Peyer's patch (tissue), 4 donors: ENCODE data around the gene GABBR2. TPM values are rescaled to one million over a fixed set of nuclear protein-coding genes. Genes with fewer than 3 reads are reported as not detected.

Experiments used
- DNase-seq, 3 donors: peaks; one replicate each; pipeline ENCODE4 v3.0.0-alpha.2; 2017 to 2019
- H3K27ac ChIP-seq, 4 donors: fragments of 200-600 bp; sonication (generic); one replicate each; pipeline ENCODE4 v1.5.1; 2016 to 2019
- H3K27me3 ChIP-seq, 2 donors: fragments of 200-600 bp; sonication (generic); one replicate each; pipeline ENCODE4 v1.5.1; 2019
- H3K36me3 ChIP-seq, 3 donors: fragments of 200-600 bp; sonication (generic); one replicate each; pipeline ENCODE4 v1.5.1; 2016 to 2019
- H3K4me1 ChIP-seq, 4 donors: fragments of 200-600 bp; sonication (generic); one replicate each; pipeline ENCODE4 v1.5.1; 2016 to 2019
- H3K4me3 ChIP-seq, 4 donors: fragments of 200-600 bp; sonication (generic); 1 replicate in 3 of 4; 2 replicates in 1 of 4; pipeline ENCODE4 v1.5.1; 2016 to 2019; ENCODE audit warnings: mild to moderate bottlenecking in 1 of 4
- H3K9me3 ChIP-seq, 4 donors: fragments of 200-600 bp; sonication (generic); one replicate each; pipeline ENCODE4 v1.5.1; 2016 to 2019; ENCODE audit warnings: mild to moderate bottlenecking in 1 of 4
- POLR2A ChIP-seq, 2 donors: fragments of 450-650 bp; IDR thresholded peaks; one replicate each; pipeline ENCODE4 v1.5.1; 2017; ENCODE audit warnings: antibody characterized with exemption in 2 of 2, mild to moderate bottlenecking in 2 of 2, moderate library complexity in 2 of 2
- total RNA-seq, 4 donors: library from RNA; depleted of rRNA; stranded (reverse); fragments of >200 nt; gene quantifications; one replicate each; pipeline ENCODE4 v1.1.0, GENCODE V29; 2016
- TF ChIP-seq, protein P1 (sequence below), 6 experiments: fragments of 450-650 bp in 4 of 6; fragments of 200-600 bp in 2 of 6; sonication (generic) in 1 of 6; IDR thresholded peaks; one replicate each; pipeline ENCODE4 v1.5.1; 2017 to 2019; ENCODE audit warnings: antibody characterized with exemption in 6 of 6, mild to moderate bottlenecking in 3 of 6, moderate library complexity in 1 of 6

The GABBR2 gene
- total RNA-seq, 4 donors from 2014 or later, result not detected

GRCh38 chr9:98491231-98491651 lies 217.5 kb downstream of the GABBR2 start:
- TF ChIP-seq, protein P1, sequence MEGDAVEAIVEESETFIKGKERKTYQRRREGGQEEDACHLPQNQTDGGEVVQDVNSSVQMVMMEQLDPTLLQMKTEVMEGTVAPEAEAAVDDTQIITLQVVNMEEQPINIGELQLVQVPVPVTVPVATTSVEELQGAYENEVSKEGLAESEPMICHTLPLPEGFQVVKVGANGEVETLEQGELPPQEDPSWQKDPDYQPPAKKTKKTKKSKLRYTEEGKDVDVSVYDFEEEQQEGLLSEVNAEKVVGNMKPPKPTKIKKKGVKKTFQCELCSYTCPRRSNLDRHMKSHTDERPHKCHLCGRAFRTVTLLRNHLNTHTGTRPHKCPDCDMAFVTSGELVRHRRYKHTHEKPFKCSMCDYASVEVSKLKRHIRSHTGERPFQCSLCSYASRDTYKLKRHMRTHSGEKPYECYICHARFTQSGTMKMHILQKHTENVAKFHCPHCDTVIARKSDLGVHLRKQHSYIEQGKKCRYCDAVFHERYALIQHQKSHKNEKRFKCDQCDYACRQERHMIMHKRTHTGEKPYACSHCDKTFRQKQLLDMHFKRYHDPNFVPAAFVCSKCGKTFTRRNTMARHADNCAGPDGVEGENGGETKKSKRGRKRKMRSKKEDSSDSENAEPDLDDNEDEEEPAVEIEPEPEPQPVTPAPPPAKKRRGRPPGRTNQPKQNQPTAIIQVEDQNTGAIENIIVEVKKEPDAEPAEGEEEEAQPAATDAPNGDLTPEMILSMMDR (IDR thresholded peaks at IDR 0.05), result no peak
- TF ChIP-seq POLR2A (IDR thresholded peaks at IDR 0.05), result no peak
- Histone ChIP-seq H3K4me1 (no peaks in the 10 kb centered on the region), H3K36me3 (no peaks in the 10 kb centered on the region), H3K4me3 (no peak overlapping the region), H3K9me3 (no peaks in the 10 kb centered on the region), H3K27ac (no peak overlapping the region), H3K27me3 (no peaks in the 10 kb centered on the region)
- DNase-seq, result no peak

- TF ChIP-seq POLR2A (IDR thresholded peaks at IDR 0.05), result no peak
- TF ChIP-seq, protein P1 (IDR thresholded peaks at IDR 0.05), result no peak
- DNase-seq, result no peak
- no peaks in the 10 kb centered on the region for H3K36me3 ChIP-seq
- H3K4me1 ChIP-seq, result no peaks in the 10 kb centered on the region
- no peaks in the 10 kb centered on the region for H3K27me3 ChIP-seq
- H3K4me3 ChIP-seq, result no peak overlapping the region
- no peak overlapping the region for H3K27ac ChIP-seq
- H3K9me3 ChIP-seq, result no peaks in the 10 kb centered on the region
Measured at GRCh38 chr9:98488571-98489312, 220.0 kb downstream of the GABBR2 start.

- H3K4me3 ChIP-seq, result no peak overlapping the region
- no peaks in the 10 kb centered on the region for H3K4me1 ChIP-seq
- TF ChIP-seq POLR2A (IDR thresholded peaks at IDR 0.05), result no peak
- TF ChIP-seq, protein P1 (IDR thresholded peaks at IDR 0.05), result no peak
- H3K27ac ChIP-seq, result no peak overlapping the region
- no peaks in the 10 kb centered on the region for H3K27me3 ChIP-seq
- H3K36me3 ChIP-seq, result no peaks in the 10 kb centered on the region
- H3K9me3 ChIP-seq, result no peaks in the 10 kb centered on the region
- no peak for DNase-seq
Measured at GRCh38 chr9:98485706-98486105, 223.0 kb downstream of the GABBR2 start.

GRCh38 chr9:98484162-98484561 lies 224.6 kb downstream of the GABBR2 start:
- Histone ChIP-seq H3K27ac (no peak overlapping the region), H3K36me3 (no peaks in the 10 kb centered on the region), H3K27me3 (no peaks in the 10 kb centered on the region), H3K4me3 (no peak overlapping the region), H3K9me3 (no peaks in the 10 kb centered on the region), H3K4me1 (no peaks in the 10 kb centered on the region)
- DNase-seq, result no peak
- TF ChIP-seq, protein P1 (IDR thresholded peaks at IDR 0.05), result no peak
- no peak for TF ChIP-seq POLR2A (IDR thresholded peaks at IDR 0.05)

GRCh38 chr9:98482226-98482625 lies 226.5 kb downstream of the GABBR2 start:
- H3K9me3 ChIP-seq, result no peaks in the 10 kb centered on the region
- H3K4me1 ChIP-seq, result no peaks in the 10 kb centered on the region
- TF ChIP-seq, protein P1 (IDR thresholded peaks at IDR 0.05), result no peak
- no peak for TF ChIP-seq POLR2A (IDR thresholded peaks at IDR 0.05)
- H3K36me3 ChIP-seq, result no peaks in the 10 kb centered on the region
- H3K27ac ChIP-seq, result no peak overlapping the region
- no peak overlapping the region for H3K4me3 ChIP-seq
- no peaks in the 10 kb centered on the region for H3K27me3 ChIP-seq
- DNase-seq, result no peak
